ENCODE results near the gene PEX10.

The PEX10 gene

GRCh38 chr1:2375246-2375922, 37.0 kb downstream of the PEX10 start:
- Histone ChIP-seq H3K4me3 (ENCODE audit: low read depth in 1 of 2, low read length in 2 of 2) (no peak overlapping the region), H4K20me1 (ENCODE audit: insufficient read depth, low read length) (no peaks in the 10 kb centered on the region; the same call in 1 of the 2 replicates), H3K27me3 (ENCODE audit: insufficient read depth, low read length, poor library complexity) (no peaks in the 10 kb centered on the region), H3K79me2 (ENCODE audit: insufficient read depth, low read length) (no peaks in the 10 kb centered on the region), H3K27ac (ENCODE audit: low read length) (no peak overlapping the region), H3K4me2 (ENCODE audit: insufficient read depth, low read length) (no peak overlapping the region), H3K9ac (ENCODE audit: low read depth, low read length) (no peak overlapping the region), H3K9me3 (ENCODE audit: insufficient read depth, low read length, severe bottlenecking) (no peaks in the 10 kb centered on the region), H3K4me1 (ENCODE audit: insufficient read depth, low read length) (no peaks in the 10 kb centered on the region), H2AFZ (ENCODE audit: low read depth, low read length) (no peak overlapping the region), H3K36me3 (ENCODE audit: insufficient read depth, low read length) (no peaks in the 10 kb centered on the region)
- no peak for ATAC-seq (ENCODE audit: insufficient read depth, low read depth)
- TF ChIP-seq EZH2 (IDR thresholded peaks at IDR 0.05; ENCODE audit: borderline replicate concordance, low read depth, low read length, severe bottlenecking) (no peak), CTCF (IDR thresholded peaks at IDR 0.05; ENCODE audit: borderline replicate concordance, extremely low read depth, low read length, poor library complexity, severe bottlenecking) (no peak)
- DNase-seq, result no peak

GRCh38 chr1:2374252-2375155, 37.9 kb downstream of the PEX10 start:
- Histone ChIP-seq H3K27me3 (ENCODE audit: insufficient read depth, low read length, poor library complexity) (no peaks in the 10 kb centered on the region), H3K4me1 (ENCODE audit: insufficient read depth, low read length) (no peaks in the 10 kb centered on the region), H3K79me2 (ENCODE audit: insufficient read depth, low read length) (no peaks in the 10 kb centered on the region), H3K27ac (ENCODE audit: low read length) (no peak overlapping the region), H3K9me3 (ENCODE audit: insufficient read depth, low read length, severe bottlenecking) (no peaks in the 10 kb centered on the region), H3K4me3 (ENCODE audit: low read depth in 1 of 2, low read length in 2 of 2) (no peak overlapping the region), H3K36me3 (ENCODE audit: insufficient read depth, low read length) (no peaks in the 10 kb centered on the region), H2AFZ (ENCODE audit: low read depth, low read length) (no peak overlapping the region), H4K20me1 (ENCODE audit: insufficient read depth, low read length) (no peaks in the 10 kb centered on the region; the same call in 1 of the 2 replicates), H3K9ac (ENCODE audit: low read depth, low read length) (no peak overlapping the region), H3K4me2 (ENCODE audit: insufficient read depth, low read length) (no peak overlapping the region)
- ATAC-seq (ENCODE audit: insufficient read depth, low read depth) (no peak), DNase-seq (no peak)
- TF ChIP-seq EZH2 (IDR thresholded peaks at IDR 0.05; ENCODE audit: borderline replicate concordance, low read depth, low read length, severe bottlenecking) (no peak), CTCF (IDR thresholded peaks at IDR 0.05; ENCODE audit: borderline replicate concordance, extremely low read depth, low read length, poor library complexity, severe bottlenecking) (no peak)

- Histone ChIP-seq H3K36me3 (ENCODE audit: insufficient read depth, low read length) (no peaks in the 10 kb centered on the region), H3K27ac (ENCODE audit: low read length) (no peak overlapping the region), H3K4me2 (ENCODE audit: insufficient read depth, low read length) (no peak overlapping the region), H3K4me3 (ENCODE audit: low read depth in 1 of 2, low read length in 2 of 2) (no peak overlapping the region), H2AFZ (ENCODE audit: low read depth, low read length) (no peak overlapping the region), H3K4me1 (ENCODE audit: insufficient read depth, low read length) (no peaks in the 10 kb centered on the region), H3K9ac (ENCODE audit: low read depth, low read length) (no peak overlapping the region), H3K79me2 (ENCODE audit: insufficient read depth, low read length) (no peaks in the 10 kb centered on the region), H3K9me3 (ENCODE audit: insufficient read depth, low read length, severe bottlenecking) (no peaks in the 10 kb centered on the region), H4K20me1 (ENCODE audit: insufficient read depth, low read length) (no peaks in the 10 kb centered on the region; the same call in 1 of the 2 replicates), H3K27me3 (ENCODE audit: insufficient read depth, low read length, poor library complexity) (no peaks in the 10 kb centered on the region)
- no peak for TF ChIP-seq EZH2 (IDR thresholded peaks at IDR 0.05; ENCODE audit: borderline replicate concordance, low read depth, low read length, severe bottlenecking)
- TF ChIP-seq CTCF (IDR thresholded peaks at IDR 0.05; ENCODE audit: borderline replicate concordance, extremely low read depth, low read length, poor library complexity, severe bottlenecking), result no peak
- ATAC-seq (ENCODE audit: insufficient read depth, low read depth), result no peak
- DNase-seq, result no peak
Observed at GRCh38 chr1:2373551-2374251, 38.7 kb downstream of the PEX10 start.

All from DND-41 (cell line).